Gastrocnemius medialis (tissue), 4 donors: ENCODE measurements around the gene CPLANE2.

Experiments used
- CTCF ChIP-seq, 5 experiments: fragments of 450-650 bp in 3 of 5; fragments of 200-600 bp in 2 of 5; sonication (generic) in 2 of 5; IDR thresholded peaks in 4 of 5; conservative IDR thresholded peaks in 1 of 5; 1 replicate in 4 of 5; 2 replicates in 1 of 5; pipeline ENCODE4 v1.5.1; 2016 to 2019; ENCODE audit warnings: antibody characterized with exemption in 5 of 5, mild to moderate bottlenecking in 3 of 5, moderate library complexity in 3 of 5
- POLR2A ChIP-seq, 2 donors: fragments of 450-650 bp; IDR thresholded peaks; one replicate each; pipeline ENCODE4 v1.6.1; 2017; ENCODE audit warnings: antibody characterized with exemption in 2 of 2, mild to moderate bottlenecking in 2 of 2, moderate library complexity in 2 of 2

GRCh38 chr1:16196874-16197273, 40.1 kb downstream of the CPLANE2 start:
- no peak for TF ChIP-seq CTCF (IDR thresholded peaks at IDR 0.05 in 4 of 5, conservative IDR thresholded peaks at IDR 0.05 in 1 of 5)
- TF ChIP-seq POLR2A (IDR thresholded peaks at IDR 0.05): no peak
